Keratinocyte (primary cell): ENCODE data around the gene HDDC2.

Experiments
- EZH2 ChIP-seq: IDR thresholded peaks from one replicate; pipeline ENCODE4 v1.6.1; 2012; ENCODE audit warnings: inconsistent platforms, mild to moderate bottlenecking, low read length, moderate library complexity
- TF ChIP-seq, protein P1 (sequence below), 3 experiments: IDR thresholded peaks in 1 of 3; conservative IDR thresholded peaks in 1 of 3; optimal IDR thresholded peaks in 1 of 3; 2 replicates in 2 of 3; 3 replicates in 1 of 3; pipeline versions ENCODE3 to v1.5.1; 2011; ENCODE audit warnings: low read length in 3 of 3, mild to moderate bottlenecking in 3 of 3, moderate library complexity in 2 of 3, control low read depth in 1 of 3, inconsistent platforms in 1 of 3; ENCODE audit not compliant: insufficient read depth in 2 of 3; ENCODE audit errors: extremely low read depth in 1 of 3

DNA sequence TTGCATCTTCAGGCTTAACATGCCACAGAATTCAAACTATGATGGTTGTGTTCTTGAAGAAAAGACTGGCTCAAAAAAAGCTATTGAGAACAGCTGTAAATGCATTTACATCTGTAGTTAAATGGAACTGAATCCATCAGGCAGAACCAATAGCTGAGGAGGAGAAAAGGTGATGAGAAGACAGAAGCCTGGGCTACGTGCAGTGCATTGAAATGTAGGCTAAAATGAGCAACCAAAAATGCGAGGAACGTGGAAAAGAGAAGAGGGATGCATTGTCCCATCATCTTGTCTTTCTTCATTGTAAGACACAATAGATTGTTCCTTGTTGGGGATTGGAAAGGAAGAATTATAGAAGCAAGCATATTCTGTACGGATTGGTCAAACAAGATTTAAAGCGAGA is 13.8 kb upstream of the HDDC2 start:
- TF ChIP-seq EZH2 = no peak
- TF ChIP-seq, protein P1, sequence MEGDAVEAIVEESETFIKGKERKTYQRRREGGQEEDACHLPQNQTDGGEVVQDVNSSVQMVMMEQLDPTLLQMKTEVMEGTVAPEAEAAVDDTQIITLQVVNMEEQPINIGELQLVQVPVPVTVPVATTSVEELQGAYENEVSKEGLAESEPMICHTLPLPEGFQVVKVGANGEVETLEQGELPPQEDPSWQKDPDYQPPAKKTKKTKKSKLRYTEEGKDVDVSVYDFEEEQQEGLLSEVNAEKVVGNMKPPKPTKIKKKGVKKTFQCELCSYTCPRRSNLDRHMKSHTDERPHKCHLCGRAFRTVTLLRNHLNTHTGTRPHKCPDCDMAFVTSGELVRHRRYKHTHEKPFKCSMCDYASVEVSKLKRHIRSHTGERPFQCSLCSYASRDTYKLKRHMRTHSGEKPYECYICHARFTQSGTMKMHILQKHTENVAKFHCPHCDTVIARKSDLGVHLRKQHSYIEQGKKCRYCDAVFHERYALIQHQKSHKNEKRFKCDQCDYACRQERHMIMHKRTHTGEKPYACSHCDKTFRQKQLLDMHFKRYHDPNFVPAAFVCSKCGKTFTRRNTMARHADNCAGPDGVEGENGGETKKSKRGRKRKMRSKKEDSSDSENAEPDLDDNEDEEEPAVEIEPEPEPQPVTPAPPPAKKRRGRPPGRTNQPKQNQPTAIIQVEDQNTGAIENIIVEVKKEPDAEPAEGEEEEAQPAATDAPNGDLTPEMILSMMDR (optimal IDR thresholded peaks at IDR 0.05 in 1 of 3, IDR thresholded peaks at IDR 0.05 in 1 of 3, conservative IDR thresholded peaks at IDR 0.05 in 1 of 3; ENCODE audit: extremely low read depth in 1 of 3, insufficient read depth in 2 of 3, low read length in 3 of 3) = no peak
